Measurements from ENCODE around the gene CARMIL1.

DNA sequence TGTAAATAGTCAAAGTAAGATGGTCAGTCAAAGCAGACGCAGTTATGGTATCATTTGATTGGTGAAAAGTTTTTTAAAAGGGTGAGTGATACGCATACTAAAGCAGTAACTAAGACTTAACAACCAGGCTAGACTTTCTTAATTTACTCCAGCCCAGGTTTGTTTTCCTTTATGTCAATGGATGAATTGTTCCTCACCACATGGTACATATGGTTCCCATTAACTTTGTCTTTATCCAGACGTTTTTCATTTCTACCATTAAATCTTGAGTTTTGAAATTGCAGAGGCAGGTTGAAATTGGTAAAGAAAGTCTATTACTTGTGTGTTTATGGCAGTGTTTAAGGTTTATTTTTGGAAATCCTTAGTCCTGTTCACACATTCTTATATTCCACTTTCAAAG lies 274.3 kb downstream of the CARMIL1 start:
- TF ChIP-seq NRF1 (IDR thresholded peaks at IDR 0.05; ENCODE audit: low read depth, low read length), result no peak
- TF ChIP-seq MAX (IDR thresholded peaks at IDR 0.05), result no peak
- TF ChIP-seq RAD21 (IDR thresholded peaks at IDR 0.05 in 1 of 2, conservative IDR thresholded peaks at IDR 0.05 in 1 of 2; ENCODE audit: low read depth in 2 of 2, low read length in 2 of 2), result no peak
- no peak for TF ChIP-seq CTCF (IDR thresholded peaks at IDR 0.05; ENCODE audit: control extremely low read depth in 1 of 3, insufficient read depth in 1 of 3, low read depth in 1 of 3, low read length in 3 of 3)
- no peak for TF ChIP-seq CBX5 (IDR thresholded peaks at IDR 0.05; ENCODE audit: low read depth, low read length)
- TF ChIP-seq, protein P1, sequence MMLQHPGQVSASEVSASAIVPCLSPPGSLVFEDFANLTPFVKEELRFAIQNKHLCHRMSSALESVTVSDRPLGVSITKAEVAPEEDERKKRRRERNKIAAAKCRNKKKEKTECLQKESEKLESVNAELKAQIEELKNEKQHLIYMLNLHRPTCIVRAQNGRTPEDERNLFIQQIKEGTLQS (IDR thresholded peaks at IDR 0.05; ENCODE audit: insufficient read depth, low read depth, low read length), result no peak
- no peak for TF ChIP-seq YY1 (IDR thresholded peaks at IDR 0.05; ENCODE audit: low read depth, low read length)
- TF ChIP-seq POLR2A (IDR thresholded peaks at IDR 0.05; ENCODE audit: control extremely low read depth in 1 of 2, low read depth in 2 of 2, low read length in 2 of 2), result no peak

Measured in H1 (cell line).